ENCODE data around the gene BCAS1. TPM values are rescaled to one million over a fixed set of nuclear protein-coding genes. Genes with fewer than 3 reads are reported as not detected.

Gene BCAS1
- total and polyA plus RNA-seq, 7 experiments from 2014 or later, result 0.05 to 0.16 (median 0.10) TPM; not detected in 4

DNA sequence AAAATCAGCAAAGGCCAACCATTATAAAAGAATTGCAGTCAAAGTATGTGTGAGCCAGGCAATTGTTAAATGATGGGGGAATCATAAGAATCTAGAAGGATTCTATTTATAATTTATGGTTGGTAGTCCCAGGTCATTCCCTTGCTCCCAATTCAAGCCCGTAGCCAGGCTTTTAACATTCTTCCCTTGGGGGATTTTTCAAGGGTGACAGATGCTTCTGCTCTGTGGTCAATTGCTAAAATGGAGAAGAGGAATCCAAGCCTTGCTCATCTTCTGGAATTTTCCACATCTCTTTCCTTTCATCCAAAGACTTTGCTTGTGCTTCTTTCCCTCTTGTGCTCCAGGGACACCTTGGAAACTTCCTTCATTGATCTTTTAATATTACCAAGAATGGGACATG is 18.0 kb upstream of the BCAS1 start:
- Mint-ChIP-seq H3K4me3 (no peak overlapping the region), H3K4me1 (peaks cover 0 to 5% (median 0%) of the 10 kb centered on the region in 7 donors), H3K27ac (no peak overlapping the region), H3K9me3 (peaks cover 0 to 4% (median 0%) of the 10 kb centered on the region in 11 donors), H3K36me3 (peaks cover 0 to 4% (median 0%) of the 10 kb centered on the region in 5 donors), H3K27me3 (peaks cover 0 to 37% (median 0%) of the 10 kb centered on the region in 5 donors)
- H3K4me3 ChIP-seq (ENCODE audit: low read length), result no peak overlapping the region
- DNase-seq, result no peak
- H3K9me3 ChIP-seq (ENCODE audit: control insufficient read depth in 2 of 3, low read length in 3 of 3), result no peaks in the 10 kb centered on the region
- CTCF ChIA-PET, result interaction anchor here (0.7 kb wide), 1 partner anchor 8 kb away, joined by 3 read pairs; no protein-coding TSS in a partner anchor
- intact Hi-C loops (cut with micrococcal nuclease), result no loop called here
- POLR2A ChIA-PET, result no interaction called here
- no peaks in the 10 kb centered on the region for H3K4me1 ChIP-seq (ENCODE audit: control insufficient read depth in 2 of 2, insufficient read depth in 2 of 2, low read length in 2 of 2)
- no peak for ATAC-seq
- no peak overlapping the region for H3K27ac ChIP-seq (ENCODE audit: low read depth, low read length)
- no peaks in the 10 kb centered on the region for H3K36me3 ChIP-seq (ENCODE audit: control insufficient read depth in 2 of 3, insufficient read depth in 3 of 3, low read length in 3 of 3)
- no peaks in the 10 kb centered on the region for H3K27me3 ChIP-seq (ENCODE audit: control insufficient read depth in 2 of 2, insufficient read depth in 2 of 2, low read length in 2 of 2)

DNA sequence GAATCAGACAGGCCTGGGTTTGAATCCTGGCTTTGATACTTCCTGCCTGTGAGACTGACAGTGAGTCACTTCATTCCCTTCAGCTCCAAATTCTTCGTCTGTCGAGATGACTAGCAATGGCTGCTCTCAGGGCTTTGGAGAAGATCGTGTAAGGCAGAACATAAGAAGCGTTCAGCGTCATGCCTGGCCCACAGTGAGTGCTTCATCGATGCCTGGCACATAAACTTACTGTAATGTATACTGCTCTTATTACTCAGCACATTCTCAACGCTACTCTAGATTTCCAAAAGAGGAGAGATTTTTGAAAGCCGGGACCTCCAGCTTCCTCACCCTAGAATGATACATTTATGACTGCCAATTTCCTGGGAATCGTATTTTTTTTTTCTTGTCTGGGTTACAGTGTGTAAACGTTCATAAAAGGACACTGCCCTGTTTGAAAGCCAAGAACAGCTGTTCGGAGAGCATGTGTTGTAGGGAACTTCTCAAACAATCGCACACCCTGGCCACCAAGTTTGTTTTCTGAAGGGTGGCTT is 16.2 kb upstream of the BCAS1 start:
- H3K4me1 ChIP-seq (ENCODE audit: control insufficient read depth in 2 of 2, insufficient read depth in 2 of 2, low read length in 2 of 2), result no peaks in the 10 kb centered on the region
- no peaks in the 10 kb centered on the region for H3K27me3 ChIP-seq (ENCODE audit: control insufficient read depth in 2 of 2, insufficient read depth in 2 of 2, low read length in 2 of 2)
- ChIA-PET POLR2A (interaction anchor here (0.7 kb wide), 1 partner anchor 121 kb away, joined by 4 read pairs; no protein-coding TSS in a partner anchor), CTCF (no interaction called here)
- H3K4me3 ChIP-seq (ENCODE audit: low read length), result no peak overlapping the region
- peaks cover 0 to 26% (median 0%) of the 10 kb centered on the region in 5 donors for H3K27me3 Mint-ChIP-seq
- no peaks in the 10 kb centered on the region for H3K9me3 ChIP-seq (ENCODE audit: control insufficient read depth in 2 of 3, low read length in 3 of 3)
- H3K36me3 ChIP-seq (ENCODE audit: control insufficient read depth in 2 of 3, insufficient read depth in 3 of 3, low read length in 3 of 3), result no peaks in the 10 kb centered on the region
- DNase-seq (no peak), ATAC-seq (no peak)
- peaks cover 0 to 4% (median 0%) of the 10 kb centered on the region in 11 donors for H3K9me3 Mint-ChIP-seq
- H3K4me1 Mint-ChIP-seq, result peaks cover 0 to 13% (median 2%) of the 10 kb centered on the region in 7 donors
- H3K27ac Mint-ChIP-seq, result no peak overlapping the region
- intact Hi-C loops (cut with micrococcal nuclease), result no loop called here
- H3K27ac ChIP-seq (ENCODE audit: low read depth, low read length), result no peak overlapping the region
- H3K4me3 Mint-ChIP-seq, result no peak overlapping the region
- peaks cover 0 to 4% (median 0%) of the 10 kb centered on the region in 5 donors for H3K36me3 Mint-ChIP-seq

DNA sequence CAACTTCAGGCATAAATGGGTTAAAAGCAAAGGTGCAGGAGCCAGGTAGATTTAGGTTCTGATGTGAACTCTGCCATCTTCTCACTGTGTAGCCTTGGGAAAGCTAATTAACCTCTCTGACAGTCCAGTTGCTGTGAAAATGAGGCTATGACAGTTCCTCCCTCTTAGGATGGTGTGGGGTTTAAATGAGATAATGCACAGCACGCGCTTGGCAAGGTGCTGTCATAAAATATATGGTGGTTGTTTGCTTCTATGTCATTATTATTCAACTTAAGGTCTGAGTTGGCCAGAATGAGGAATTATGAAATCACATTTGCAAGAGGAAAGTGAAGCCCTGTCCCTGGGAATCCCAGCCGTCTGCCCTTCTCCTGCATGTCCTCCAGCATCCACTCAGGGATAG is 15.5 kb upstream of the BCAS1 start:
- no peak overlapping the region for H3K27ac Mint-ChIP-seq
- Histone ChIP-seq H3K27ac (ENCODE audit: low read depth, low read length) (no peak overlapping the region), H3K27me3 (ENCODE audit: control insufficient read depth in 2 of 2, insufficient read depth in 2 of 2, low read length in 2 of 2) (no peaks in the 10 kb centered on the region), H3K4me1 (ENCODE audit: control insufficient read depth in 2 of 2, insufficient read depth in 2 of 2, low read length in 2 of 2) (no peaks in the 10 kb centered on the region), H3K9me3 (ENCODE audit: control insufficient read depth in 2 of 3, low read length in 3 of 3) (no peaks in the 10 kb centered on the region), H3K4me3 (ENCODE audit: low read length) (no peak overlapping the region), H3K36me3 (ENCODE audit: control insufficient read depth in 2 of 3, insufficient read depth in 3 of 3, low read length in 3 of 3) (no peaks in the 10 kb centered on the region)
- no peak overlapping the region for H3K4me3 Mint-ChIP-seq
- H3K36me3 Mint-ChIP-seq, result peaks cover 0 to 4% (median 0%) of the 10 kb centered on the region in 5 donors
- ATAC-seq (no peak), DNase-seq (no peak)
- ChIA-PET CTCF (interaction anchor here (0.6 kb wide), 1 partner anchor 15 kb away, joined by 5 read pairs; no protein-coding TSS in a partner anchor), POLR2A (no interaction called here)
- H3K27me3 Mint-ChIP-seq, result peaks cover 0 to 24% (median 0%) of the 10 kb centered on the region in 5 donors
- peaks cover 1 to 16% (median 6%) of the 10 kb centered on the region in 7 donors for H3K4me1 Mint-ChIP-seq
- intact Hi-C loops (cut with micrococcal nuclease), result no loop called here
- H3K9me3 Mint-ChIP-seq, result peaks cover 0 to 4% (median 0%) of the 10 kb centered on the region in 11 donors

DNA sequence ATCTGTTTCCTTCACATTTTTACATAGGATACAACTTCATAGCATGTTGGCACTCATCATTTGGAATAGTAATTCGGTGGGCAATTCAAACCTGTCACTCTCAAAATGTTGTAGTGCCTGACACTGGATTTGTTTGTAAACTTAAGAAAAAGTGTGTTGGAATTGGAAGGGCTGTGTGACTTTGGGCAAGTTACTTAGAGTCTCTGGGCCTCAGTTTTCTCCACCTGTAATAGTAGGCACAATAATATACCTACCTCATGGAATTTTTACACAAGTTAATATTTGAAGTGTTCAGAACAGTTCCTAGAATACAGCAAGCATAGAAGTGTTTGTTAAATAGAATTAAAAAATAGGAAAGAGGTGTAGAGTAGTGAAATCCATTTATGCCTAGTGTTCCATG is 15.0 kb upstream of the BCAS1 start:
- Mint-ChIP-seq H3K27ac (no peak overlapping the region), H3K4me1 (peaks cover 3 to 18% (median 11%) of the 10 kb centered on the region in 7 donors), H3K9me3 (peaks cover 0 to 4% (median 0%) of the 10 kb centered on the region in 11 donors), H3K27me3 (peaks cover 0 to 25% (median 0%) of the 10 kb centered on the region in 5 donors), H3K4me3 (no peak overlapping the region), H3K36me3 (peaks cover 0 to 4% (median 0%) of the 10 kb centered on the region in 5 donors)
- CTCF ChIA-PET, result interaction anchor here (0.6 kb wide), 1 partner anchor 15 kb away, joined by 5 read pairs; no protein-coding TSS in a partner anchor
- intact Hi-C loops (cut with micrococcal nuclease), result no loop called here
- Histone ChIP-seq H3K27ac (ENCODE audit: low read depth, low read length) (no peak overlapping the region), H3K4me3 (ENCODE audit: low read length) (no peak overlapping the region), H3K4me1 (ENCODE audit: control insufficient read depth in 2 of 2, insufficient read depth in 2 of 2, low read length in 2 of 2) (no peaks in the 10 kb centered on the region), H3K27me3 (ENCODE audit: control insufficient read depth in 2 of 2, insufficient read depth in 2 of 2, low read length in 2 of 2) (no peaks in the 10 kb centered on the region), H3K9me3 (ENCODE audit: control insufficient read depth in 2 of 3, low read length in 3 of 3) (no peaks in the 10 kb centered on the region), H3K36me3 (ENCODE audit: control insufficient read depth in 2 of 3, insufficient read depth in 3 of 3, low read length in 3 of 3) (no peaks in the 10 kb centered on the region)
- ATAC-seq (no peak), DNase-seq (no peak)
- POLR2A ChIA-PET, result no interaction called here

DNA sequence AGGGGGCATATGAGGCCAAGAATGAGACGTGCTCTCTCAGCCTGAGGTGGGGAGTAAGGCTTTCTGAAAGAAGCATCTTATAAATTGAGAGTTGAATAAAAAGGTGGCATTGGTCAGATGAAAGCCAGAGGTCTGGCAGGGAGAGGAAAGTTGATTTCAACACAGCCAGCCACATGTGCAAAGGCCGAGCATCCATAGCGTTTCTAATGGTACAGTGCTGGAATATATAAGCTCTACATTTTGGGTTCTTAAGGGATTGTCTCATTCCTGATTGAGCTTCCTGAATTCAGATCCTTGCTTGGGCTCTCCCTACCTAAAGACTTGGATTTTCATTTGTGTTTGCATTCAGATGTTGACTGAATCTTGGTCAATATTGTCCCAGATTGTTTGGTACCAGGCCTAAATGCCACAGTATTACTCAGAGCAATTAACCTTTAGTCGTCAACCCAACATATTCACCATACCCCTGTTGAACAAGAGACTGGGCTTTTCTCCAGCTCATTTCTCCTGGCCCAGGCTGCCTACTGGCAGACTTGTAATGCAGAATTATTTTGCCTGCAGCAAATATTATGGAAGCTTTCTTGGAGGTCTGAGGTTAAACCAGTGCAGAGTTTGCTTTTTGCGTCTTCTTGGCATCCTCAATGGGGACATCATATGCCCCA is 14.5 kb upstream of the BCAS1 start:
- Histone ChIP-seq H3K27ac (ENCODE audit: low read depth, low read length) (no peak overlapping the region), H3K27me3 (ENCODE audit: control insufficient read depth in 2 of 2, insufficient read depth in 2 of 2, low read length in 2 of 2) (no peaks in the 10 kb centered on the region), H3K4me1 (ENCODE audit: control insufficient read depth in 2 of 2, insufficient read depth in 2 of 2, low read length in 2 of 2) (no peaks in the 10 kb centered on the region), H3K9me3 (ENCODE audit: control insufficient read depth in 2 of 3, low read length in 3 of 3) (no peaks in the 10 kb centered on the region), H3K36me3 (ENCODE audit: control insufficient read depth in 2 of 3, insufficient read depth in 3 of 3, low read length in 3 of 3) (no peaks in the 10 kb centered on the region), H3K4me3 (ENCODE audit: low read length) (no peak overlapping the region)
- H3K27me3 Mint-ChIP-seq, result peaks cover 0 to 21% (median 0%) of the 10 kb centered on the region in 5 donors
- CTCF ChIA-PET, result no interaction called here
- POLR2A ChIA-PET, result no interaction called here
- intact Hi-C loops (cut with micrococcal nuclease), result no loop called here
- no peak for ATAC-seq
- H3K27ac Mint-ChIP-seq, result no peak overlapping the region
- H3K4me1 Mint-ChIP-seq, result peaks cover 3 to 18% (median 12%) of the 10 kb centered on the region in 7 donors
- peaks cover 0 to 4% (median 0%) of the 10 kb centered on the region in 11 donors for H3K9me3 Mint-ChIP-seq
- no peak for DNase-seq
- peaks cover 0 to 4% (median 0%) of the 10 kb centered on the region in 5 donors for H3K36me3 Mint-ChIP-seq
- no peak overlapping the region for H3K4me3 Mint-ChIP-seq

DNA sequence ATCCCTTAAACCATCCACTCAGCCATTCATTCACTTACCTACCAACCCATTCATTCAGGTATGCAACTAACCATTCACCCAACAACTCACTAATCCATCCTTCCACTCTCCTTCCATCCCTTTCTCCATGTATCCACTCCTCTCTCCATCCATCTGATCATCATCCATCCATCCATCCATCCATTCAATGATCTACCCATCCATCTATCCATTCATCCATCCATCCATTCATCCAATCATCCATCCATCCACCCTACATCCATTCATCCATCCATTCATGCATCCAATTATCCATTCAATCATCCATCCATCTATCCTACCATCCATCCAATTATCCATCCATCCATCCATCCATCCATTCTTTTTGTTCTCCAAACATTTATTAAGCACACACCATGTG is 13.8 kb upstream of the BCAS1 start:
- Mint-ChIP-seq H3K4me1 (peaks cover 5 to 23% (median 16%) of the 10 kb centered on the region in 7 donors), H3K27me3 (peaks cover 0 to 18% (median 0%) of the 10 kb centered on the region in 5 donors), H3K4me3 (no peak overlapping the region), H3K9me3 (peaks cover 0 to 5% (median 0%) of the 10 kb centered on the region in 11 donors), H3K36me3 (peaks cover 0 to 5% (median 0%) of the 10 kb centered on the region in 5 donors), H3K27ac (no peak overlapping the region)
- Histone ChIP-seq H3K27ac (ENCODE audit: low read depth, low read length) (no peak overlapping the region), H3K36me3 (ENCODE audit: control insufficient read depth in 2 of 3, insufficient read depth in 3 of 3, low read length in 3 of 3) (no peaks in the 10 kb centered on the region), H3K9me3 (ENCODE audit: control insufficient read depth in 2 of 3, low read length in 3 of 3) (no peaks in the 10 kb centered on the region), H3K4me1 (ENCODE audit: control insufficient read depth in 2 of 2, insufficient read depth in 2 of 2, low read length in 2 of 2) (peaks cover 3 to 6% of the 10 kb centered on the region in 2 donors), H3K27me3 (ENCODE audit: control insufficient read depth in 2 of 2, insufficient read depth in 2 of 2, low read length in 2 of 2) (no peaks in the 10 kb centered on the region), H3K4me3 (ENCODE audit: low read length) (no peak overlapping the region)
- ChIA-PET POLR2A (no interaction called here), CTCF (no interaction called here)
- no peak for ATAC-seq
- no peak for DNase-seq
- intact Hi-C loops (cut with micrococcal nuclease), result no loop called here

All from naive thymus-derived CD4-positive, alpha-beta T cell (primary cell).